ENCODE data around the gene DGLUCY.

- no peak for TF ChIP-seq CTCF (IDR thresholded peaks at IDR 0.05; ENCODE audit: insufficient read depth, low read depth, low read length)
- TF ChIP-seq EZH2 (IDR thresholded peaks at IDR 0.05; ENCODE audit: insufficient read depth, low read length) = no peak
Measured at GRCh38 chr14:91171291-91171690, 57.4 kb downstream of the DGLUCY start.
